SK-N-SH treated with all-trans-retinoic acid at 6 μM for 48 hours (cell line): ENCODE measurements around the gene DPP10.

Experiments used
- ATAC-seq: fragments of 200-7000 bp; cut with Tn5 transposase; 3 replicates; pipeline ENCODE4 v1.9.1; 2020; ENCODE audit warnings: mild to moderate bottlenecking, moderate library complexity
- ARNTL ChIP-seq: fragments of 450-650 bp; formaldehyde crosslinking; IDR thresholded peaks from 2 replicates; pipeline ENCODE4 v1.5.0; 2020; ENCODE audit warnings: low read depth, mild to moderate bottlenecking, moderate library complexity, borderline replicate concordance
- BACH2 ChIP-seq: fragments of 250-450 bp; sonication (Bioruptor Pico); IDR thresholded peaks from 2 replicates; pipeline ENCODE4 v1.9.0; 2021; ENCODE audit warnings: mild to moderate bottlenecking, borderline replicate concordance
- CREB5 ChIP-seq: fragments of 250-450 bp; sonication (Bioruptor Pico); IDR thresholded peaks from 2 replicates; pipeline ENCODE4 v1.5.1; 2020; ENCODE audit warnings: low read depth, mild to moderate bottlenecking, moderate library complexity
- CSDC2 ChIP-seq: fragments of 250-450 bp; sonication (Bioruptor Pico); IDR thresholded peaks from 2 replicates; pipeline ENCODE4 v1.5.0; 2020; ENCODE audit warnings: mild to moderate bottlenecking, moderate library complexity
- GLIS3 ChIP-seq: fragments of 250-450 bp; sonication (Bioruptor Pico); IDR thresholded peaks from 2 replicates; pipeline ENCODE4 v1.5.0; 2020; ENCODE audit warnings: mild to moderate bottlenecking, moderate library complexity
- ISL1 ChIP-seq: fragments of 250-450 bp; sonication (Bioruptor Pico); IDR thresholded peaks from 2 replicates; pipeline ENCODE4 v2.1.2; 2022; ENCODE audit warnings: mild to moderate bottlenecking, moderate library complexity
- OSR1 ChIP-seq: fragments of 250-450 bp; sonication (Bioruptor Pico); IDR thresholded peaks from 2 replicates; pipeline ENCODE4 v1.8.0; 2022; ENCODE audit warnings: moderate library complexity, mild to moderate bottlenecking, inconsistent platforms
- POU6F1 ChIP-seq: fragments of 250-450 bp; sonication (Bioruptor Pico); IDR thresholded peaks from 2 replicates; pipeline ENCODE4 v1.8.0; 2021; ENCODE audit warnings: low read depth, mild to moderate bottlenecking, moderate library complexity, borderline replicate concordance
- PPARA ChIP-seq: fragments of 250-450 bp; sonication (Bioruptor Pico); IDR thresholded peaks from 2 replicates; pipeline ENCODE4 v1.5.0; 2020; ENCODE audit warnings: mild to moderate bottlenecking, borderline replicate concordance
- RARB ChIP-seq: fragments of 250-450 bp; sonication (Bioruptor Pico); IDR thresholded peaks from 2 replicates; pipeline ENCODE4 v1.8.0; 2021; ENCODE audit warnings: mild to moderate bottlenecking, moderate library complexity
- TCF4 ChIP-seq: fragments of 250-450 bp; sonication (Bioruptor Pico); IDR thresholded peaks from 2 replicates; pipeline ENCODE4 v1.8.0; 2021; ENCODE audit warnings: mild to moderate bottlenecking, moderate library complexity, borderline replicate concordance
- ZNF565 ChIP-seq: fragments of 450-650 bp; formaldehyde crosslinking; conservative IDR thresholded peaks from 2 replicates; pipeline ENCODE4 v1.5.0; 2020; ENCODE audit warnings: low read depth, mild to moderate bottlenecking, moderate library complexity
- ZNF70 ChIP-seq: fragments of 450-650 bp; formaldehyde crosslinking; IDR thresholded peaks from 2 replicates; pipeline ENCODE4 v1.5.0; 2020; ENCODE audit warnings: mild to moderate bottlenecking, moderate library complexity
- ZNF8 ChIP-seq: fragments of 450-650 bp; formaldehyde crosslinking; IDR thresholded peaks from 2 replicates; pipeline ENCODE4 v1.5.0; 2020; ENCODE audit warnings: mild to moderate bottlenecking, moderate library complexity
- TF ChIP-seq, protein P1 (sequence below): fragments of 250-450 bp; sonication (Bioruptor Pico); IDR thresholded peaks from 2 replicates; pipeline ENCODE4 v1.5.0; 2020; ENCODE audit warnings: mild to moderate bottlenecking, moderate library complexity
- TF ChIP-seq, protein P2 (sequence below): fragments of 250-450 bp; sonication (Bioruptor Pico); IDR thresholded peaks from 2 replicates; pipeline ENCODE4 v1.5.1; 2021; ENCODE audit warnings: mild to moderate bottlenecking, moderate library complexity

DPP10 gene

DNA sequence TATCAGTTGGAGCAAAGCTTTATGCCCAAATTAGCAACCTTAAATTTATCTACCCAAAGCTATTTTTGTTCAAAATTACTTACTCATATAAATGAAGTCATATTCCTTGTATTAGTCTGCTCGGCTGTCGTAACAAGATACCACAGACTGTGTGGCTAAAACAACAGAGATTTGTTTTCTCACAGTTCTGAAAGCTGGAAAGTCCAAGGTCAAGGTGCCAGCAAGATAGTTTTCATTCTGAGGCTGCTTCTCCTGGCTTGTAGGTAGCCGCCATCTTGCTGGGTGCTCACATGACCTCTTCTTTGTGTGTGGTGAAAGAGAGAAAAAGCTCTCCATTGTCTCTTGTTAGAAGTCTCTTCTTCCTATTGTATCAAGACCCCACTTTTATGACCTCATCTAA, 15.7 kb upstream of the DPP10 start (continued):
- TF ChIP-seq TCF4 (CRISPR knock-in tag) (no peak), ZNF70 (CRISPR knock-in tag) (no peak)

DNA sequence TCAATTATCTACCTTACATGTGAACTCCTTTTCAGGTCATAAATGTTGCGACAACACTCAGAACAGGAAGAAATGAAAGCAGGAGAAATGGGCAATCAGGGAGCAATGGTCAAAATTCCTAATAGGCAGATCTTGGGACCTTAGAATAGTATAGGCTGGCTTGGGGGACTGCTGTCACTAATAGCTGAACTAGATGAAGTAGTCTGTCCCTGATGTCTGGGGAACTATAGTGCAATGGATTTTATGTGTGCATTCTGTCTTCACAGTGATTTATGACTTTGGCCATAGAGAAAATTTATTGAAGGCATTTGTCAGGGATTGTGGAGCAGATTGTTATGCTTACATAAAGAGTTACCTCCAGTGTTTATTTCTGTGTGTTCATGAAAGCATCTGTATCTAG, 6.1 kb upstream of the DPP10 start:
- ATAC-seq = no peak
- TF ChIP-seq POU6F1 (no peak), OSR1 (CRISPR knock-in tag) (no peak), BACH2 (CRISPR knock-in tag) (no peak), ZNF70 (CRISPR knock-in tag) (no peak), ZNF8 (CRISPR knock-in tag) (no peak), CSDC2 (CRISPR knock-in tag) (no peak), CREB5 (CRISPR knock-in tag) (no peak), GLIS3 (CRISPR knock-in tag) (no peak), ZNF565 (no peak), TCF4 (CRISPR knock-in tag) (no peak), PPARA (CRISPR knock-in tag) (no peak), ARNTL (no peak)
- TF ChIP-seq, protein P1, sequence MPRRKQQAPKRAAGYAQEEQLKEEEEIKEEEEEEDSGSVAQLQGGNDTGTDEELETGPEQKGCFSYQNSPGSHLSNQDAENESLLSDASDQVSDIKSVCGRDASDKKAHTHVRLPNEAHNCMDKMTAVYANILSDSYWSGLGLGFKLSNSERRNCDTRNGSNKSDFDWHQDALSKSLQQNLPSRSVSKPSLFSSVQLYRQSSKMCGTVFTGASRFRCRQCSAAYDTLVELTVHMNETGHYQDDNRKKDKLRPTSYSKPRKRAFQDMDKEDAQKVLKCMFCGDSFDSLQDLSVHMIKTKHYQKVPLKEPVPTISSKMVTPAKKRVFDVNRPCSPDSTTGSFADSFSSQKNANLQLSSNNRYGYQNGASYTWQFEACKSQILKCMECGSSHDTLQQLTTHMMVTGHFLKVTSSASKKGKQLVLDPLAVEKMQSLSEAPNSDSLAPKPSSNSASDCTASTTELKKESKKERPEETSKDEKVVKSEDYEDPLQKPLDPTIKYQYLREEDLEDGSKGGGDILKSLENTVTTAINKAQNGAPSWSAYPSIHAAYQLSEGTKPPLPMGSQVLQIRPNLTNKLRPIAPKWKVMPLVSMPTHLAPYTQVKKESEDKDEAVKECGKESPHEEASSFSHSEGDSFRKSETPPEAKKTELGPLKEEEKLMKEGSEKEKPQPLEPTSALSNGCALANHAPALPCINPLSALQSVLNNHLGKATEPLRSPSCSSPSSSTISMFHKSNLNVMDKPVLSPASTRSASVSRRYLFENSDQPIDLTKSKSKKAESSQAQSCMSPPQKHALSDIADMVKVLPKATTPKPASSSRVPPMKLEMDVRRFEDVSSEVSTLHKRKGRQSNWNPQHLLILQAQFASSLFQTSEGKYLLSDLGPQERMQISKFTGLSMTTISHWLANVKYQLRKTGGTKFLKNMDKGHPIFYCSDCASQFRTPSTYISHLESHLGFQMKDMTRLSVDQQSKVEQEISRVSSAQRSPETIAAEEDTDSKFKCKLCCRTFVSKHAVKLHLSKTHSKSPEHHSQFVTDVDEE (CRISPR knock-in tag) = no peak

- ATAC-seq = no peak
- TF ChIP-seq GLIS3 (CRISPR knock-in tag) (no peak), ARNTL (no peak), BACH2 (CRISPR knock-in tag) (no peak), ZNF8 (CRISPR knock-in tag) (no peak)
- TF ChIP-seq, protein P2, sequence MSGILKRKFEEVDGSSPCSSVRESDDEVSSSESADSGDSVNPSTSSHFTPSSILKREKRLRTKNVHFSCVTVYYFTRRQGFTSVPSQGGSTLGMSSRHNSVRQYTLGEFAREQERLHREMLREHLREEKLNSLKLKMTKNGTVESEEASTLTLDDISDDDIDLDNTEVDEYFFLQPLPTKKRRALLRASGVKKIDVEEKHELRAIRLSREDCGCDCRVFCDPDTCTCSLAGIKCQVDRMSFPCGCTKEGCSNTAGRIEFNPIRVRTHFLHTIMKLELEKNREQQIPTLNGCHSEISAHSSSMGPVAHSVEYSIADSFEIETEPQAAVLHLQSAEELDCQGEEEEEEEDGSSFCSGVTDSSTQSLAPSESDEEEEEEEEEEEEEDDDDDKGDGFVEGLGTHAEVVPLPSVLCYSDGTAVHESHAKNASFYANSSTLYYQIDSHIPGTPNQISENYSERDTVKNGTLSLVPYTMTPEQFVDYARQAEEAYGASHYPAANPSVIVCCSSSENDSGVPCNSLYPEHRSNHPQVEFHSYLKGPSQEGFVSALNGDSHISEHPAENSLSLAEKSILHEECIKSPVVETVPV (CRISPR knock-in tag) = no peak
Measured at GRCh38 chr2:114446571-114446970, 4.1 kb downstream of the DPP10 start.

- TF ChIP-seq CSDC2 (CRISPR knock-in tag) (no peak), ISL1 (CRISPR knock-in tag) (no peak)
- no peak for ATAC-seq
Measured at GRCh38 chr2:114450639-114451038, 8.2 kb downstream of the DPP10 start.

- no peak for ATAC-seq
- TF ChIP-seq RARB (CRISPR knock-in tag) (no peak), GLIS3 (CRISPR knock-in tag) (no peak), CREB5 (CRISPR knock-in tag) (no peak), ZNF565 (no peak), PPARA (CRISPR knock-in tag) (no peak)
- TF ChIP-seq, protein P2 (CRISPR knock-in tag) = no peak
Measured at GRCh38 chr2:114456566-114456965, 14.1 kb downstream of the DPP10 start.
